ENCODE results near the gene FMO3.

The FMO3 gene

GRCh38 chr1:171117085-171117484 is 26.4 kb downstream of the FMO3 start:
- DNase-seq, result no peak

DNA sequence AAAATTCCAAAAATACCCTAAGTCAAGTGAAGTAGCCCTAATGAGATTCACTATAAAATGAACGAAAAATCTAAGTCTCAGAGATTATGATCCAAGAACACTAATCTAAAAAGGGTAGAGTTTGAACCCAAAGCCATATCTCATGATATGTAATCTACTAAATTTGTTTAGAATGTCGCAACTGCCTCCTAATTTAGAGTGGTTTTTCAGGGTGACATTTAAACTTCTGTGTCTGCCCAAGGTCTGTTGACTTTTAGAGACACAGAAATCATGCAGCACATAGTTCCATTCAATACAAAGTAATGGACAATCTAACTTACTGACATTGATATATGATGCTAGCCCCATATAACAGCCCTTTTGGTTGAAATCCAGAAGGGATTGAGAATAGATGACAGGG is 28.9 kb downstream of the FMO3 start:
- no peak for DNase-seq

DNA sequence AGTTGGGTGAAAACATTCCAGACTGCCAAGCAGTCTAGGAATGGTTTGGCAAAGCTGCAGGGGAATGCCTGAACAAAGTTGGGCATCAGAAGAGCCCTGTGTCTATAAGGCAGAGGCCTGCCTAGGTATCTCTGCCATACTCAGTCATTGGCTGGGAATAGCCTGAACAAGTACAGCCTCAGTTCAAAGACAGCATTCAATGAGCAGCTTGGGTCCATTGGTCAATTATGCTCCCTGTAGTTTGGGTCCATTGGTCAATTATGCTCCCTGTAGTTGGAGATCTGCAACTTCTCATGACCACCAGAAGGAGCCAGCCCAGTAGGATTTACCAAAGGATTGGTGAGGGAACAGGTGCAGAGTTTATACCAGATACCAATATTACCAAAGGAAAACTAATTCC is 31.6 kb downstream of the FMO3 start:
- DNase-seq, result no peak

DNA sequence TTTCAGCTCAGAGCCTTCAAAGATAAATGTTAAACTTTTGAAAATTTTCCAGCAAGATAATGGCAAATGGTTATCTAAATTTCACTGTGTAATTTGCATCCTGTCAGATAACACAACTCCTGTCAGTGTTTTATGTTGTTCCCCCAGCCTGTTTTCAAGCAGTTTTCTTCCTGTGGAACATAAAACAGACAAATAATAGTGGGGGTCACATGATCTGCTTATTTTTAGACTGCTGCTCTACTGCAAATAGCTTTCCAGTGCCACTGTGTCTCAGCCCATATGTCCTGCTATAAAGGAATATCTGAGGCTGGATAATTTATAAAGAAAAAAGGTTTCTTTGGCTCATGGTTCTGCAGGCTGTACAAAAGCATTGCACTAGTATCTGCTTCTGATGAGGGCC is 32.2 kb downstream of the FMO3 start:
- no peak for DNase-seq

DNA sequence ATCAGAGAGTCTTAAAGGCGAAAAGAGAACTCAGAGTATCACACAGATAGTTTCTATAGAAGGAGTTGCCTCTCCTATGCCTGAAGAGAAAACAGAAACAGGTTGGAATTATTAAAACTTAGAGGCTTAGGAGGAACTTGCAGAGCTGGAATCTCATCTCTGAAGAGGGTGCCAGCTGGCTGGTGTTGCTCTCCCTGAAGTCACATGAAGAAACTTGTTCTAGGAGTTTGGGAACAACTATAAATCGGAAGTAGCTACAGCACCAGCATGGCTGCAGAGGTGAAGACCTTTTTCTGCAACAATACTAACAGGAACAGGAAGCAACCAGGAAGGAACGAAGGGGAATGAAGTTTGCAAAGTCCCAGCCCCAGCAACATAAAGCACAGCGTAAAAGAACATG is 35.8 kb downstream of the FMO3 start:
- DNase-seq, result no peak

DNA sequence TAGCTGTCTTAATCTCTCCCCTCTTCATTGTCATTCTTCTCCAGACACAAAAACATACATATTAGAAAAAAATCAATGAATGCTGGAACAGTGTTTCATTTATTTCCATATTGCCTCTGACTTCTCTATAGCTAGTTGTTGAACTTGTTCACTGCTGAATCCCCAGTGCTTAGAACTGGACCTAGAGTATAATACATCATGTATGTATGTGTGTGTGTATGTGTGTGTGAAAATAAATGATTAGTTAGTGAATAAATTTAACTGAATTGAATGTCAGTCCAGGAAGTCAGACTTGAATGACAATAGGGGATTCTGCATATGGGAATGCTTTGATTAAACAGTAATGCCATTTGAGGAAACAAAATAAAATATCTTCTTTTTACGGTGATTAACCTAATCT is 36.4 kb downstream of the FMO3 start:
- DNase-seq, result no peak

DNA sequence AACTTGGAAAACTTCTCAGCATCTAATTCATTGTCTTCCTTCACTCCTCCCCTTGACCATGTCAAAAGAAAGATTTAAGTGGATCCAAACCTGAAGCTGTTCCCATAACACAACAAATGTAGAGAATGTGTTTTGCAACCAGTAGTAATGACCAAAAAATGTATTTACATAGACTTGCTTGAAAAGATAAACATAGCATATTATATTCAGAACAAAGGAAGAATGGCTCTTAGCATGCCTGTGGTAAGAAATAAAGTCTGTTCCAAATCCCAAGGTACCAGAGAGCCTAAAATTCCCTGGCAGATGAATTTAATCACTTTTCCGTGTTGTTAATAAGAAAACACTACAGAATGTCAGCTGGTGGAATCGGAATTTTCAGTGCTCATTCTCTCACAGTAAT is 36.8 kb downstream of the FMO3 start:
- peak; percentile 81 for DNase-seq

GRCh38 chr1:171128463-171128862 is 37.8 kb downstream of the FMO3 start:
- no peak for DNase-seq

DNA sequence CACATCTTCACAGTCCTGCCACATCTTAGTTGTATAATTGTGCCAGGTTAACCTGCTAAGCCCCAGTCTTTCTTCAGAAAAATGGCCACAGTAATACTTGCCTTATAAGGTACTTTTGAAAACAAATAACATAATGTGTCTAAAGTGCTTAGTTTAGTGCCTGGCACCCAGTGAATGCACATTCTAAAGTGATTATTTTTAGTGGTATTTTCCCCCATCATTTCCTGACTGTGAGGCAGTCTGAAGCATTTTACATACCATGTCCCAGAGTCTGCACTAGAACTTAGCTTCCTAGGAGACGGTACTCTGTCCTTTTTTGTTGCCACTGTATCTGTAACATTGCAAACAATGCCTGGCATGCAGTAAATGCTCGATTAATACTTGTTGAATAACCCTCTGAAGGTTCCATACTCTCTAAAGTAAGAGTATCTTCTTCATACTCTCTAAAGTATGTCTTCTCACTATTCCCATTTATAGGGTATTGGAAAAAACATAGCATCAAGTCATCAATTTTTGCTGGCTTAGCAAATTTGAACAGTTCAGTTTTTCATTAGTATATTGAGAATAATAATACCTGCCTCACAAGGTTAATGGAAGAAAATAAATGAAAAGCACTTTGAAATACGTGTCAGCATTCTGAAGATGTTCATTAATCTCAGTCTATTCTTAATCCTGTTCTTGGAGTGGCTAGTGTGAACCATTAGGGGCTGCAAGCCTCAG is 43.7 kb downstream of the FMO3 start:
- peak; percentile 40 for DNase-seq

GRCh38 chr1:171137580-171137979 is 46.9 kb downstream of the FMO3 start:
- DNase-seq, result no peak

- peak; percentile 30 for DNase-seq
Observed at GRCh38 chr1:171138980-171139379, 48.3 kb downstream of the FMO3 start.

DNA sequence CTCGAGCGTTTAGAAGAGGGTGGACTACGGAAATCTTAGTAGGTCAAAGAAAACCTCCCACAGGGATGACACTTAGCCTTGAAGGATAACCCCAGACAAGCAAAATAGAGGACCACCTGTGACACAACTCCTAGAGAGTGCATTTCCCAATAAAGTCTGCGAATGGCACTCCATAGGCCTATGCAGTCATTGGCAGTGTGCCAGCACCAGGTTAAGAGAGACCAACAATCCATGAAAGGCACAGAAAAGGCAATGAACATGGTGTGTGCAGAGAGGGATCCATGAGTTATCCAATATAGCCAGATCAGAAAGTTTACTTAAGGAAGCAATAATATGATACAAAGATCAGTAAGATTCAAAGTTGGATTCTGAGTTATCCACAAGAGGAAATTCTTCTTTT is 49.2 kb downstream of the FMO3 start:
- DNase-seq, result no peak

DNA sequence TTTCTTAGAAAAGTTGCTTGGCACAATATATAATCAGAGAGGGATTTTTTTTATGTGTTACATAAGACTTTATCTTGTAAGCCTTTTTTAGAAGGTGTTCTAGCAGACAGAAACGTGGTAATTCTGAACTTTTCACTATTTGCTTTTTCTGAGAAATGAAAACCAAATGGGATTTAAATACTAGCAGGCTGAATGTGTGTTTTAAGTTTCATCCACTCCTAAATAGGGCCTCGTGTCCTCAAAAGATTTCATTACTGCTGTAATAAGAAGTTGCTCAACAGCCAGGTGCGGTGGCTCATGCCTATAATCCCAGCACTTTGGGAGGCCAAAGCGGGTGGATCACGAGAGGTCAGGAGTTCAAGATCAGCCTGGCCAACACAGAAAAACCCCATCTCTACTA is 49.7 kb downstream of the FMO3 start:
- no peak for DNase-seq

- DNase-seq, result no peak
Observed at GRCh38 chr1:171140956-171141687, 50.4 kb downstream of the FMO3 start.

DNA sequence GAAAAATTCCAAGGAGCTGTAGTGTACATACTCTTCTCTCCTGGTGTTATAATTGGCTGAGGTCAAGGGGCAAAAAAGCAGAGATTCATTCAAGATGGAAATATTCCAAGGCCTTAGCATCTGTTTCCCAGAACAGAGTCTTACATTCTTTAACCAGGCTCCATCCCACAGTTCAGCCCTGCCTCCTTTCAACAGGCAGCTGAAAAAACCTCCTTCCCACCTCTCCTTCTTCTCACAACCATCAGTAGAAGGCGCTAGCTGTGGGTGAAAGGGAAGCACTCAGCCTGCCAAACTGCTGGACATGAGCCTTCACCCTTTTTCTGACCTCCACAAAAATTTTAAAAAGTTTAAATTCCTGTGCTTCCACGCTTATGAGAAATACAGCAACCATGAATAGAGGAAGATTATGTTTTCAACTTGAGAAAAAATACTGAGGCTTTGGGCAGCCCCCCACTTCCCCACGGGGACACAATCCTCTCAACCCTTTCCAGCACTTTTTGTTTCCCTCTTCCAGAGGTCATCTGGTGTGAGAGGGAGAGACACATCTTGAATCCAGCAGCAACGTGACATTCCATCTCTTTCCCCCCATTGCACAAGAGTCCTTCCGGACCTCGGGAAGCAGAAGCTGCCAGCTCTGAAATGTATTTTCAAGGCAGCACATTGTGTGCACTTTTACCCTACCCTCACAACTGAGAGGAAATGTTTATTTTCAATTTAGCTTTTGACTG is 51.1 kb downstream of the FMO3 start:
- DNase-seq, result peak; percentile 96

GRCh38 chr1:171142416-171143385 is 52.0 kb downstream of the FMO3 start:
- DNase-seq, result peak; percentile 79

DNA sequence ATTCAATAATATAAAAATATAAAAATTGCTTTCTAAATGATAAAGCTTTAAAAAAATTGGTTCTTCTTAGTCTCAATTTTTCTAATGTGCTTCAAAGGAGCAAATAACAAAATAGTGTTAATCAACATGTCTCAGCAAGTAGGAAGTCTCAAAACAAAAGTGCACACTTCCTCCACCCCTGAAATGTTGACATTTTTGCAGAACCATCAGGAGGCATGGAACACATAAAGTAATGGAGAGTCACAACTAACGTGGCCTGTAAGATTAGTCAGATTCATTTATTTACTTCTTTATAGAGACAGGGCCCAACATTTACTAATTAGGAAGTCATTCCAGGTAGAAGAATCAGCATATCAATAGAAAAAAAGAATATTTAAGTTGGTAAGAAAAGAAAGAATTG is 59.5 kb downstream of the FMO3 start:
- no peak for DNase-seq

DNA sequence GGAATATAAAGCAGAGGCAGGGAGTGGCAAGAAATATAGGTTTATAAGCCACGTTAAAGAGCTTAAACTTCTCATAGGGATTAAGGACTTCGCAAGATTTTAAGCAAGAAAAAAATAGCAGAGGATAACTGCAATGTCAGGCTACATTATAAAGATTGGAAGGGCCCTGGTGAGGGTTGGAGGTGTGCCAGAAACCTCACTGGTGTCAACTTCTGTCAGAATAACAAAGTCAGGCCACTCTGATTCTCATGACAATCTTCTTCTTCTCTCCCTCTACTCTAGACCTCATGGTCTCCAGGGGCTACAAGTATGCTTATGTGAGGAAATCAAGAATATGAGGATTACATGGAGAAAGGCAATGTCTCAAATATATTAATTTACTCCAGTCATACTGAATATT is 61.8 kb downstream of the FMO3 start:
- no peak for DNase-seq

GRCh38 chr1:171155484-171155883 is 64.8 kb downstream of the FMO3 start:
- DNase-seq, result no peak

DNA sequence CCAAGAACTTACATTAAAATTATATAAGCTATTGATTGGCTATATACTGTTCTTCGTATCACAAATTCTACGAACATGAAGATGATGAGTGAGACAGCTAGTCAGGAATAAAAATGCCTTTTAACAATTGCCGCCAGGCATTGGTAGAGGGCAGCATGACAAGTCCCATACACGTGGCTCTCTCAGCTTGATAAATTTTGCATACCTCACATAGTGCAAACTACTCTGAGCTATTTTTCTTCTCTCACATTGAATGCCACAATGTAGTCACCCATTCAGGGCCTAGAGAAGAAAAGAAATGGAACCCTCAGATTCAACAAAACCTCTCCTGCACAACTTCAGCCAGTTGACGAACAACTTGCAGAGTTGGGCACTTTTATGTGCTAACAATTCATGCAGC is 67.4 kb downstream of the FMO3 start:
- DNase-seq, result no peak

DNA sequence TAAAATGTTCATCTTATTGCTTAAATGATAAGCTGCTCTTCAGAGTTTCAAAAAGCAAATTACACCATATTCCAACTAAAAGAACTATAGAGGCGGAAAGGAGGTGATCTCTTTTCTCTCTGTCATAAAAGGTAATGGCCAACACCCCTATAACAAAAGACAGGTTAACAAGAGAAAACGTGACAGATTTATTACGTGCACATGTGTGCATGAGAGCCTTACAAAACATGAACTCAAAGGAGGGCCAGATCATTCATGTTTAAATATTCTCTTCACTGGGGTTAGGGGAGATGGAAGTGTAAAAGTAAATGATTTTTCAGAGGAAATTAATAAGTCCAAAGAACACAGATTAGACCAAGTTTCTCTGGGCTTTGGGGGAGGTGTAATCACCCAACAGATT is 67.8 kb downstream of the FMO3 start:
- DNase-seq, result no peak

- DNase-seq, result no peak
Observed at GRCh38 chr1:171159148-171159547, 68.4 kb downstream of the FMO3 start.

- DNase-seq, result no peak
Observed at GRCh38 chr1:171160211-171160610, 69.5 kb downstream of the FMO3 start.

Measured in fibroblast of skin of right quadriceps (primary cell).